Activated CD4-positive, alpha-beta T cell treated with anti-CD3 and anti-CD28 coated beads, Interleukin-2, amount 50 U/mL, for 16 hours (primary cell): ENCODE measurements around the gene MORC3.

Experiments used
- DNase-seq: peaks from one replicate; pipeline ENCODE4 v3.0.0-alpha.2; 2020

The MORC3 gene

GRCh38 chr21:36424592-36424991 lies 104.6 kb downstream of the MORC3 start:
- no peak for DNase-seq

GRCh38 chr21:36425286-36425685 lies 105.3 kb downstream of the MORC3 start:
- DNase-seq: no peak
